T-helper 9 cell (primary cell): ENCODE results near the gene ZNF33A.
"Not testable (repeated sequence)": the region's sequence is repeated elsewhere in the genome, so short reads cannot be mapped to it uniquely, and the experiment has no call there.

Experiments used
- DNase-seq: peaks from one replicate; pipeline ENCODE4 v3.0.0-alpha.2; 2020

ZNF33A gene

DNA sequence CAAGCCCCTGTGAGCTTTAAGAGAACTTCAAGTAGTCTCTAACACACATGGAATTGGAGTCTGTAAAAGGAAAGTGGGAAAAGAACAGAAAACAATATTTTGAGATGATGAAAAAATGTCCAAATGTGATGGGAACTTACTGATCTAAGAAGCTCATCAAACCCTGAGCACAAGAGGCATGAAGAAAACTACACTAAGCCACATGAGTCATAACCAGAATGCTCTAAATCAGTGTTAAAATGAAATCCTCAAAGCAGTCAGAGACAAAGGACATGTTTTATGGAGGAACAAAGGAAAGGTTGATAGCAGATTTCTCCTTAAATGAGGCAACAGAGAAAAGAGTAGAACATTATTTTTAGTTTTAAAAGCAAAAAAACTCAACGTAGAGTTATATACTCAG lies 37.2 kb downstream of the ZNF33A start:
- DNase-seq: no peak

- no peak for DNase-seq
These were observed 39.7 kb downstream of the ZNF33A start for GRCh38 chr10:38050212-38050611.

- DNase-seq: no peak
These were observed 43.9 kb downstream of the ZNF33A start for GRCh38 chr10:38054361-38054797.

GRCh38 chr10:38055274-38055894 lies 44.9 kb downstream of the ZNF33A start:
- DNase-seq: not testable (repeated sequence)

- not testable (repeated sequence) for DNase-seq
These were observed 59.2 kb downstream of the ZNF33A start for GRCh38 chr10:38069663-38070062.

DNA sequence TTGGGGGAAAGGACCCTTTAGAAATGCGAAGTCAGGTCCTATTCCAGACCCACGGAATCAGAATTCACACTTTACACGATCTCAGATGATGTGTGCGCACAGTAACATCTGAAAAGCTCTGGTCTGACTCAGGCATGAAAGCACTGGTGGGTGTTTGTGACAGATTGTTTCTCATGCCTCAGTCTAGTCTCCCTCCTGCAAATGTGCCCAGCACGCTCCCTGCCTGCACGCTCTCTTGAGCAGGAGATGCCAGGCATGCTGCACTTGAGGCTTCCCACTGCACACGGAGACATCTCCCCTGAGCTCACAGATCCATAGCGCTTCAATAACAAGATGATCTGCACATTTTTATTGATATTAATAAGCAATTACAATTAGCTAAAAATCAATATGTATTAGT lies 60.0 kb downstream of the ZNF33A start:
- DNase-seq: no peak

GRCh38 chr10:38072552-38072951 lies 62.1 kb downstream of the ZNF33A start:
- no peak for DNase-seq

- no peak for DNase-seq
These were observed 66.2 kb downstream of the ZNF33A start for GRCh38 chr10:38076687-38077086.

GRCh38 chr10:38093318-38093717 lies 82.8 kb downstream of the ZNF33A start:
- not testable (repeated sequence) for DNase-seq

DNA sequence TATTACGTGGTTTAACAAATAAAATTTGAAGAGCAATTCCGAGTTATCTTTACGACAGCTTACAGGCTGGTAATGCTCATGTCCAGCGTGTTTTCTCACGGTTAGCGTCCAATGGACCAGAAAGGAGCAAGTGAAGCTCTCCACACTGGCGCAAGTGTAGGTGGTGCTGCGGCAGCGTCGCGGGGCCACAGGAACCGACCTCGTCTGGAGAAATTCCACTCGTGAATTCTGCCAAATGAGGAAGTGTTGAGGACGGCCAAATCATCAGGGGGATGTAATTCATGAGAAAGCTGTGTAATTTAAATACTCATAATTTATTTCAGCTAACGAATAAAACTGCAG lies 83.3 kb downstream of the ZNF33A start:
- no peak for DNase-seq

- peak; percentile 82 for DNase-seq
These were observed 83.9 kb downstream of the ZNF33A start, which contains the start of gene ZNF37A for GRCh38 chr10:38094158-38094926. Gene ZNF37A, plus strand, starts transcription at chr10:38094337. Its CDS starts 2,281 bp downstream, at chr10:38096618.

DNA sequence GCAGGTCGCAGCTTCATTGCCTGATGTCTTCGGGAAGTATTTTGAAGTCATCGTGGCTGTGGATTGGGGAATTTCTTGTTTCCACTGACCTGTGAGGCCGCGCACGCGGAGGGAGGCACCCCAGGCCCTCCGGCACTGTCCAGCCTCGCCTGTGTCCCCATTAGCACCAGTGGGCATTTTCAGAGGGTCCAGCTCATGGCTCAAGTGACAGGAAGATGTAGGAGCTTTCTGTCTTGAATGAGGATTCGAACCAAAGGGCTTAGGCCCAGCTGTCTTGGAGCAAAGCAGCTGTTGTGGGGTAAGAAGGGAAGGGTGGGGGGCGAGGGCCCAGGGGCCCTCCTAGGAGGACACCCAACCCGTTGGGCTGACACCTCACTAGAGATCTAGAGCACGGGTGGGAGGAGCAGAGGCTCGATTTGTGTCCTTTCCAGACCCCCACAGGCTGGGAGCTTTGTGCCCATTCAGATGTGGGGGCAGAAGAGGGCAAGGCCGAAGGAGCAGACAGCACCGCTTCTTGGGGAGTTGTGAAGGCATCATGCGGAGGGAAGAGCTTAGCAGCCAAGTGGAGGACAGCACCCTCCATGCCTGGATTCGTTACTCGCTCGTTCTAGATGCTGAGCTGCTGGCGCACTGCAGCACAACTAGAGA lies 84.6 kb downstream of the ZNF33A start:
- no peak for DNase-seq

DNA sequence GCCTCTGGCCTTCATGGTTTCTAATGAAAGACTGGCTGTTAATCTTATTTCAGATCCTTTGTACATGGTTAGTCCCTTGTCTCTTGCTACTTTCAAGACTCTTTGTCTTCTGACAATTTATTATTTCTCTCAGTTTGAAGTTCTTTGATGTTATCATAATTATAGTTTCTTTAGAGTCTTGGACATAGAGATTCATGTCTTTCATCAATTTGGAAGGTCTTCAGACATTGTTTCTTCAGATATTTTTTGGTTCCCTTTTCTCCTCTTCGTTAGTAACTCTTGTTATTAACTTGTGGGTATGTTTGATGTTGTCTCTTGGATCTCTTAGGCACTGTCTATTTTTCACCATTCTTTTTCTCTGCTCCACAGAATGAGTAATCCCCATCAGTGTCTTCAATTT lies 92.4 kb downstream of the ZNF33A start:
- no peak for DNase-seq

- no peak for DNase-seq
These were observed 93.3 kb downstream of the ZNF33A start for GRCh38 chr10:38103756-38104155.

GRCh38 chr10:38112159-38112558 lies 101.7 kb downstream of the ZNF33A start:
- DNase-seq: no peak
